Activated naive CD4-positive, alpha-beta T cell treated with anti-CD3 and anti-CD28 coated beads, Interleukin-2, amount 50 U/mL, for 24 hours (primary cell): ENCODE data around the gene JAKMIP1.

Source experiments
- H3K27ac Mint-ChIP-seq: one replicate; pipeline ENCODE4 v1.8.0; 2021; ENCODE audit warnings: mild to moderate bottlenecking, mixed read lengths
- H3K27me3 Mint-ChIP-seq: one replicate; pipeline ENCODE4 v1.8.0; 2021; ENCODE audit warnings: mixed read lengths
- H3K36me3 Mint-ChIP-seq: one replicate; pipeline ENCODE4 v1.8.0; 2021; ENCODE audit warnings: mixed read lengths
- H3K4me1 Mint-ChIP-seq: one replicate; pipeline ENCODE4 v1.8.0; 2021; ENCODE audit warnings: mixed read lengths
- H3K4me3 Mint-ChIP-seq: one replicate; pipeline ENCODE4 v1.8.0; 2021; ENCODE audit warnings: mild to moderate bottlenecking, mixed read lengths
- H3K9me3 Mint-ChIP-seq: one replicate; pipeline ENCODE4 v1.8.0; 2021; ENCODE audit warnings: mixed read lengths

The JAKMIP1 gene

DNA sequence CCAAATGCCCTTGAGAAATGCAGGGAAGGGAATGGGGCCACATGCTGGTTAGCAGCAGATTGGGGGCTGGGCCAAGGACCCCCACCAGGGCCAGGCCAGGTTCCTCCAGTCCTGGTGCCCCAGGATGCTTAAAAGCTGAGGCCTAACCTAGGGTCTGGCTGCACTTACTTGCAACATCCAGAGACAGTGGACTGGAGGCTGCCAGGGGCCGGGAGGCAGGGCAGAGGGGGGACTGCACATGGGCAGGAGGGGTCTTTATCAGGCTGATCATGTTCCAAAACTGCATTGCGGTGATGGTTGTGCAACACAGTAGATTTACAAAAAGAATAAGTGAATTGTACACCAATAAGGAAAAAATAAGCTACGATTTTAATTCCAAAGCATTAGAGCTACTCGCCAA, 145.3 kb downstream of the JAKMIP1 start:
- Mint-ChIP-seq H3K9me3 (no peaks in the 10 kb centered on the region), H3K36me3 (peaks cover 3% of the 10 kb centered on the region), H3K27ac (no peak overlapping the region), H3K4me1 (no peaks in the 10 kb centered on the region), H3K27me3 (no peaks in the 10 kb centered on the region), H3K4me3 (no peak overlapping the region)

GRCh38 chr4:6054162-6054922, 146.0 kb downstream of the JAKMIP1 start:
- Mint-ChIP-seq H3K36me3 (peaks cover 3% of the 10 kb centered on the region), H3K4me3 (no peak overlapping the region), H3K27me3 (no peaks in the 10 kb centered on the region), H3K4me1 (no peaks in the 10 kb centered on the region), H3K27ac (no peak overlapping the region), H3K9me3 (no peaks in the 10 kb centered on the region)

- no peaks in the 10 kb centered on the region for H3K9me3 Mint-ChIP-seq
- H3K27me3 Mint-ChIP-seq: no peaks in the 10 kb centered on the region
- H3K4me3 Mint-ChIP-seq: no peak overlapping the region
- peaks cover 2% of the 10 kb centered on the region for H3K36me3 Mint-ChIP-seq
- no peak overlapping the region for H3K27ac Mint-ChIP-seq
- H3K4me1 Mint-ChIP-seq: no peaks in the 10 kb centered on the region
These were observed 147.7 kb downstream of the JAKMIP1 start for GRCh38 chr4:6052679-6053078.

- Mint-ChIP-seq H3K9me3 (no peaks in the 10 kb centered on the region), H3K27me3 (no peaks in the 10 kb centered on the region), H3K27ac (no peak overlapping the region), H3K4me3 (no peak overlapping the region), H3K36me3 (no peaks in the 10 kb centered on the region), H3K4me1 (no peaks in the 10 kb centered on the region)
These were observed 149.8 kb downstream of the JAKMIP1 start for GRCh38 chr4:6050551-6050950.

- no peaks in the 10 kb centered on the region for H3K27me3 Mint-ChIP-seq
- no peaks in the 10 kb centered on the region for H3K4me1 Mint-ChIP-seq
- H3K36me3 Mint-ChIP-seq: no peaks in the 10 kb centered on the region
- H3K4me3 Mint-ChIP-seq: no peak overlapping the region
- H3K27ac Mint-ChIP-seq: no peak overlapping the region
- H3K9me3 Mint-ChIP-seq: no peaks in the 10 kb centered on the region
These were observed 150.4 kb downstream of the JAKMIP1 start for GRCh38 chr4:6049985-6050384.

DNA sequence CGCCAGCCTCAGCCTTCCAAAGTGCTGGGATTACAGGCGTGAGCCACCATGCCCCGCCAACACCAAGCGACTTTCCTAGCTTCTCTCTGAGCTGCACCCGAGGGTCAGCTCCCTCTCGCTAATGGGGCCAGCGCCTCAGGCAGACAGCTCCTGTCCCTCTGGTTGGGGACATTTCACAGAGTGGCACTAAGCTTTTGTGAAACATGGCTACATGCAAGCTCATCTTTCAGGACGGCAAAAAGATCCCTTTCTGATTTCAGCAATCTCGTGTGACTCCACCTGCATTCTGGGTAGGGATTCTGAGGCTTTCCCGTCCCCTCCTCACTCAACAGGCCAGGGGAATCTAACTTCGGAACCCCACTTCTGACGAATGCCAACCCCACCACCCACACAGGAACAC, 151.1 kb downstream of the JAKMIP1 start:
- Mint-ChIP-seq H3K4me1 (no peaks in the 10 kb centered on the region), H3K9me3 (no peaks in the 10 kb centered on the region), H3K36me3 (no peaks in the 10 kb centered on the region), H3K27ac (no peak overlapping the region), H3K4me3 (no peak overlapping the region), H3K27me3 (peaks cover 1% of the 10 kb centered on the region)

DNA sequence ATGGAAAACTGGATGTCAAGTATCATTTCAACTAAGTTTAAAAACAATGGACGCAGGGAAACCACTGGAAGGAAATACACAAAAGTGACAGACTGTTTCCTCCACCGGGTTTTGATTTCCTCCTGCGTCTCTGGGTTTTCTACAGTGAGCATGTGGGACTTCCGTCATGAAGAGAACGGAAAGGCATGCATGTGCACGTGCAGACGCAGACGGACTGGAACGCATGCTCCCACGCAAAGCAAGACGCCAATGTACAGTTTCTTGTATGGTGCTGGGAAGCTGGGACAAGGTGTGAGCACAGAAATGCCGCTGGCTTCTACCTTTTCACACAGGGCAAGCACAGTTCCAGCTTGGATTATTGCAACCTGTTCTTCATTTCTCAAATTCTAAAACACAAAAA, 151.8 kb downstream of the JAKMIP1 start:
- H3K9me3 Mint-ChIP-seq: no peaks in the 10 kb centered on the region
- H3K4me1 Mint-ChIP-seq: no peaks in the 10 kb centered on the region
- no peak overlapping the region for H3K27ac Mint-ChIP-seq

DNA sequence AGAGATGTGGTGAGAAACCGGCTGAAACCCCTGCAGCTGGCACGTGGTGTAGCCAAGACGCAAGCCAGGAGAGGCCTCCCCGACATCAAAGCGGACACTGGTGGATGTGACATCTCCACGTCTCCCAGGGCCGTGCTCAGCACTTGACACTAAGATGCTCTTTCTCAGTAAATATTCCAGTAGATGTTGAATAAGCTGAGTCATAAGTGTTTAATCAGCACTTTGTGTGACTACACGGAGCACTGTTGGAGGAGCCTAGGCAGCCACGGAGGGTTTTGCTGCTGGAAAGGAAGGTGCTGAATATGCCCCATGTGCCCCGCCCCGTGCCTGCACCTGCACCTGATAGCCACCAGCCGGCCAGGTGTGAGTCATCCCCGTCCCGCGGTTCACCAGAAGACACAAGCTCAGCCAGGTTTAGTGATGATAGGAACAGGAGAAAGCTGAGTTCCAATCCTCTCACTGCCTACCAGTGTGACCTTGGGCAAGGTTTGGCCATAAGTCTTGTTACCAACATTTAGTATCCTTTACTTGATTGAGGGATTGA, 153.1 kb downstream of the JAKMIP1 start:
- no peaks in the 10 kb centered on the region for H3K36me3 Mint-ChIP-seq
- H3K27ac Mint-ChIP-seq: no peak overlapping the region
- H3K4me3 Mint-ChIP-seq: no peak overlapping the region
- peaks cover 1% of the 10 kb centered on the region for H3K27me3 Mint-ChIP-seq
- H3K4me1 Mint-ChIP-seq: no peaks in the 10 kb centered on the region
- H3K9me3 Mint-ChIP-seq: no peaks in the 10 kb centered on the region

More for the DNA sequence above, 151.8 kb downstream of the JAKMIP1 start:
- H3K27me3 Mint-ChIP-seq: peaks cover 1% of the 10 kb centered on the region
- no peak overlapping the region for H3K4me3 Mint-ChIP-seq
- no peaks in the 10 kb centered on the region for H3K36me3 Mint-ChIP-seq

- no peak overlapping the region for H3K27ac Mint-ChIP-seq
- H3K36me3 Mint-ChIP-seq: no peaks in the 10 kb centered on the region
- no peaks in the 10 kb centered on the region for H3K4me1 Mint-ChIP-seq
- no peaks in the 10 kb centered on the region for H3K9me3 Mint-ChIP-seq
- no peak overlapping the region for H3K4me3 Mint-ChIP-seq
- H3K27me3 Mint-ChIP-seq: peaks cover 1% of the 10 kb centered on the region
These were observed 153.7 kb downstream of the JAKMIP1 start for GRCh38 chr4:6046526-6047129.

GRCh38 chr4:6044805-6045204, 155.5 kb downstream of the JAKMIP1 start:
- Mint-ChIP-seq H3K4me1 (no peaks in the 10 kb centered on the region), H3K4me3 (no peak overlapping the region), H3K9me3 (no peaks in the 10 kb centered on the region), H3K36me3 (no peaks in the 10 kb centered on the region), H3K27me3 (peaks cover 1% of the 10 kb centered on the region), H3K27ac (no peak overlapping the region)

DNA sequence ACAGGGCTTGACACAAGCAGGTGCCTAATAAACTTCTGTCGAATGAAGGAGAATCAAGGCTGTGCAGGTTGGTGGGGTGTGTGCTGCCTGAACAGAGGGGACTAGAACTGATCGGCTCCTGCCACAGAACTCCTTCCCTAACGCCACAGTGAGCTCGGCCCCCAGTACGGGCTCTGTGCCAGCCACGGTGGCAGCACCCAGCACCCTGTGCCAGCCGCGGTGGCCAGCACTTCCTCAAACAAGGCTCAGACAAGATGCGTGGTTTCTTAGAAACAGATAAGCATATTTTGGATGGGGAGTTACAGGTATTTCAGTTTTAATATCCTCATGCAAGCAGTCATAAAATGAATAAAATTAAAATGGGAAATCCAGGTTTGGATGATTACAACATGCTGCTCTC, 156.1 kb downstream of the JAKMIP1 start:
- no peak overlapping the region for H3K4me3 Mint-ChIP-seq
- peaks cover 1% of the 10 kb centered on the region for H3K27me3 Mint-ChIP-seq
- H3K36me3 Mint-ChIP-seq: no peaks in the 10 kb centered on the region
- H3K27ac Mint-ChIP-seq: no peak overlapping the region
- no peaks in the 10 kb centered on the region for H3K4me1 Mint-ChIP-seq
- H3K9me3 Mint-ChIP-seq: no peaks in the 10 kb centered on the region

- H3K9me3 Mint-ChIP-seq: no peaks in the 10 kb centered on the region
- peaks cover 1% of the 10 kb centered on the region for H3K27me3 Mint-ChIP-seq
- no peaks in the 10 kb centered on the region for H3K4me1 Mint-ChIP-seq
- H3K36me3 Mint-ChIP-seq: no peaks in the 10 kb centered on the region
- no peak overlapping the region for H3K4me3 Mint-ChIP-seq
- no peak overlapping the region for H3K27ac Mint-ChIP-seq
These were observed 156.5 kb downstream of the JAKMIP1 start for GRCh38 chr4:6043843-6044242.

- Mint-ChIP-seq H3K4me1 (no peaks in the 10 kb centered on the region), H3K27ac (no peak overlapping the region), H3K27me3 (peaks cover 1% of the 10 kb centered on the region), H3K9me3 (no peaks in the 10 kb centered on the region), H3K4me3 (no peak overlapping the region), H3K36me3 (no peaks in the 10 kb centered on the region)
These were observed 157.2 kb downstream of the JAKMIP1 start for GRCh38 chr4:6043188-6043587.

- no peaks in the 10 kb centered on the region for H3K4me1 Mint-ChIP-seq
- no peaks in the 10 kb centered on the region for H3K9me3 Mint-ChIP-seq
- peaks cover 1% of the 10 kb centered on the region for H3K27me3 Mint-ChIP-seq
- H3K36me3 Mint-ChIP-seq: no peaks in the 10 kb centered on the region
- no peak overlapping the region for H3K4me3 Mint-ChIP-seq
- no peak overlapping the region for H3K27ac Mint-ChIP-seq
These were observed 157.9 kb downstream of the JAKMIP1 start for GRCh38 chr4:6042293-6043063.

GRCh38 chr4:6041800-6042199, 158.5 kb downstream of the JAKMIP1 start:
- H3K4me3 Mint-ChIP-seq: no peak overlapping the region
- H3K36me3 Mint-ChIP-seq: no peaks in the 10 kb centered on the region
- no peaks in the 10 kb centered on the region for H3K9me3 Mint-ChIP-seq
- no peaks in the 10 kb centered on the region for H3K4me1 Mint-ChIP-seq
- H3K27me3 Mint-ChIP-seq: peaks cover 1% of the 10 kb centered on the region
- no peak overlapping the region for H3K27ac Mint-ChIP-seq

DNA sequence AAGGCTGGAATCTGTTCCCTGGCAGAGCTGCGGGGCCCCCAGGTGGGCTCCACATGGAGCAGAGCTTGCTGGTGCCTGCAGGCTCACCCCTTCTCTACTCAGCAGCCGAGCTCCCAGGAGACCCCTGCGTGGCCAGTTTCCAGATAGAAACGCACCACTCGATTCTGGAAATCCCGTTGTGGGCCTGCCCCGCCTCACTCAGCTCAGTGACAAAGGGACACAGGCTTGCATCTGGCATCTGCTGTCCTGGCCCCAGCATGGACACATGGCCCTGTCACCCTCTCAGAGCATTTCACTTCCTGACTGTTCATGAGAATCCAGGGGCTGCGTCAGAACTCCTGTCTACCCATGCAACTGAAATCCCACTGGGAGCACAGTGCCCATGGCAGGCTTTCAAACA, 161.6 kb downstream of the JAKMIP1 start:
- no peak overlapping the region for H3K27ac Mint-ChIP-seq
- no peaks in the 10 kb centered on the region for H3K36me3 Mint-ChIP-seq
- no peaks in the 10 kb centered on the region for H3K27me3 Mint-ChIP-seq
- H3K4me1 Mint-ChIP-seq: no peaks in the 10 kb centered on the region
- H3K9me3 Mint-ChIP-seq: no peaks in the 10 kb centered on the region
- no peak overlapping the region for H3K4me3 Mint-ChIP-seq
